ENCODE data around the gene ZDHHC19. TPM values are rescaled to one million over a fixed set of nuclear protein-coding genes. Genes with fewer than 3 reads are reported as not detected.
A peak's percentile ranks its signal among the peaks of the same experiment; 100 is the strongest.
"Not testable (repeated sequence)": the region's sequence is repeated elsewhere in the genome, so short reads cannot be mapped to it uniquely, and the experiment has no call there.

Gene ZDHHC19
- total RNA-seq, 1 donor from 2014 or later: not detected

- no peak for DNase-seq (ENCODE audit: low read depth)
Observed at GRCh38 chr3:196178993-196179379, 32.2 kb downstream of the ZDHHC19 start.

DNA sequence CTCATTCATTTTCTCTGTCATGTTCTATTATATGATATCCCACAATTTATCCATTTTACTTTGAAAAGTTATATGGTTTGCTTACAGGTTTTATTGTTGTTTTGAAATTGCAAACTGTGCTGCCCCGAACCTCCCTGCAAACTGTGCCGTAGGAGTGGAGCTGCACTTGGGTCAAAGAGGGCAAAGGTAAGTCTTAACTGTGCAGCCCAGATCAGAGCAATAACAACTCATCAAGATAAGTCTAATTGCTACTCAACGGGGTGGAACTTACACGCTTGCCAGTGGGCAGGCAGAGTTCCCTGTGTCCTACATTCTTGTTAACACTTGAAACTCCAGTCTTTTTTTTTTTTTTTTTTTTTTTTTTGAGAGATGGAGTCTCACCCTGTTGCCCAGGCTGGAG, 33.2 kb downstream of the ZDHHC19 start:
- no peak for DNase-seq (ENCODE audit: low read depth)

GRCh38 chr3:196177567-196177966, 33.6 kb downstream of the ZDHHC19 start:
- DNase-seq (ENCODE audit: low read depth): no peak

DNA sequence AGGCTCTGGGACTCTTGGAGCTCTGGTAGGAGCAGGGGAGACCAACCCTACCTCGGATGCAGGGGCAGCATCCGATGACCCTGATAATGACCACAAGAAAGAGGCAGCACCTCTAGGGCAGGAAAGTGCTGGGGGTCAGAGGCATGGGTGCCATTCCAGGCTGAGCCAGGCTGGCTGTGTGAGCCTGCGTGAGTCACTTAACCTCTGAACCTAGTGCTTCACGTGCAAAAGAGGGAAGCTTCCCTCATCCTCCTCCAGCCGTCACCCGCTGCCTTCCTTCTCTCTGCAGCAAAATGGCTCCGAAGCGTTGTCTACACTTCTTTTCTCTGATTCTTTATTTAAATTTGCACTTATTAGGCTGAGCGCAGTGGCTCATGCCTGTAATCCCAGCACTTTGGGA, 35.5 kb downstream of the ZDHHC19 start:
- DNase-seq (ENCODE audit: low read depth): no peak

DNA sequence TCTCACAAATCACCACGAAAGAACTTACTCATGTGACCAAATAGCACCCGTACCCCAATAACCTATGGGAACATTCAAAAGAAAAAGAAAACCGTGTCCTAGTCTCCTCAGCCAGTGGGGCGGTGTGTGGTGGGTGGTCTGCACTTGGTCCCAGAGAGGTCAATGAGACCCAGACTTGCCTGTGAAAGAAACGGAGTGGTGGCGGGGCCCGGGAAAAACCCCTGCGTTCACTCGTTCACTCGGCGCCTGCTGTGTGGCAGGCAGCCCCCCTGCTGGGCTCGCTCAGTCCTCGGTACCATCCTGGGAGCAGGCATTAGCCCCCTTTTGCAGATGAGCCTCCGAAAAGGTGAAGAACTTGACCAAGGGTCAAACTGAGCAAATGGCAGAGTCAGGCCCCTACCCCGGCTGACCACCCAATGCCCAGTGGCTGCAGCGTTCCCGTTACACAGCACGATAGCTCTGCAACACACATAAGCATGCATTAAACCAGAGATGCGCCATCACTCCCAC, 36.0 kb downstream of the ZDHHC19 start:
- no peak for DNase-seq (ENCODE audit: low read depth)

GRCh38 chr3:196174652-196175051, 36.5 kb downstream of the ZDHHC19 start:
- no peak for DNase-seq (ENCODE audit: low read depth)

- DNase-seq (ENCODE audit: low read depth): not testable (repeated sequence)
Observed at GRCh38 chr3:196170296-196170695, 40.9 kb downstream of the ZDHHC19 start.

DNA sequence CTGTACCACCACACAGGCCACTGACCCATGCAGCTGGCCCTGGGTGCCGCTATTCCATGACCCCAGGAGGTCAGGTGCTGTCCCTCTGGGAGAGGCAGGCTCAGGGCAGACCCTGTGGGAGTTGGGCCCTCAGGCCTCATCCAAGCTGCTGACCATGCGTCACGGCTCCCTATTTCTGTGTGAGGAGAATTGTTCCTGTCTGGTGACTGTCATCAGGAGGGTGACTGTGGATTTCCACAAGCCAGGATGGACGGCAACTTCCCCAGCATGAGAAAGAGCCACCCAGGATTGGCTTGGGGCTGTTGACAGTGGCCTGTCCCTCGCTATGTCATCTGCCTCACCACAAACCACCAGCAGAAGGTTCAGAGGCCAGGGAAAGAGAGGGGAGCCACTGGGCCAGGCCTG, 41.4 kb downstream of the ZDHHC19 start:
- DNase-seq (ENCODE audit: low read depth): no peak

- no peak for DNase-seq (ENCODE audit: low read depth)
Observed at GRCh38 chr3:196168808-196169391, 42.3 kb downstream of the ZDHHC19 start.

- no peak for DNase-seq (ENCODE audit: low read depth)
Observed at GRCh38 chr3:196166741-196167140, 44.5 kb downstream of the ZDHHC19 start.

DNA sequence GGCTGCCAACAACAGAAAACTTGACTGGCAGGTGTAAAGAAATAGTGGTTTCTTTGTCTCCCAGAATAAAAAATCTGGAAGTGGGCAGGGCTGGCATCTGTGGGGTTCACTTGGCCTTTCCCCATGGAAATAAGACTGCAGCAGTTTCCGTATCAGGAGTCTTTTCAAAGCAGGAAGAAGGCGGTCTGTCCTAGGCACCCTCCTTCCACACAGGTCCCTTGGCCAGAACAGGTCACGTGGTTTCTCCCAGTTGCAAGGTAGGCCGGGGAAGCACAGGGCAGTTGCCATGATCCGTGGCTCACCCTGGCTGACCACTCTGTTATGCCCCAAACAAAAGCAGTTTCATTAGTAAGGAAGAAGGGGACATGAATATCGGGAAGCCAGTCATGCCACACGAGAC, 45.4 kb downstream of the ZDHHC19 start:
- DNase-seq (ENCODE audit: low read depth): no peak

DNA sequence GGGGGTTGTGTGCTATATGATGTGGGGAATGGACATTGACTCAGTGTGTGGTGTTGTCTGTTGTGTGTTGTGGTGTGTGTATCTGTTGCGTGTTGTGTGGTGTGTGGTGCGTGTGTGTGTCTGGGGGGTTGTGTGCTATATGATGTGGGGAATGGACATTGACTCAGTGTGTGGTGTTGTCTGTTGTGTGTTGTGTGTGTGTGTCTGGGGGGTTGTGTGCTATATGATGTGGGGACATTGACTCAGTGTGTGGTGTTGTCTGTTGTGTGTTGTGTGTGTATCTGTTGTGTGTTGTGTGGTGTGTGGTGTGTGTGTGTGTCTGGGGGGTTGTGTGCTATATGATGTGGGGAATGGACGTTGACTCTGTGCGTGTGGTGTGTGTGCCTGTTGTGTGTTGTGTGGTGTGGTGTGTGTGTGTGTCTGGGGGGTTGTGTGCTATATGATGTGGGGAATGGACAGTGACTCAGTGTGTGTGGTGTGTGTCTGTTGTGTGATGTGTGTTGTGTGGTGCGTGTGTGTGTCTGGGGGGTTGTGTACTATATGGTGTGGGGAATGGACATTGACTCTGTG, 46.1 kb downstream of the ZDHHC19 start:
- not testable (repeated sequence) for DNase-seq (ENCODE audit: low read depth)

DNA sequence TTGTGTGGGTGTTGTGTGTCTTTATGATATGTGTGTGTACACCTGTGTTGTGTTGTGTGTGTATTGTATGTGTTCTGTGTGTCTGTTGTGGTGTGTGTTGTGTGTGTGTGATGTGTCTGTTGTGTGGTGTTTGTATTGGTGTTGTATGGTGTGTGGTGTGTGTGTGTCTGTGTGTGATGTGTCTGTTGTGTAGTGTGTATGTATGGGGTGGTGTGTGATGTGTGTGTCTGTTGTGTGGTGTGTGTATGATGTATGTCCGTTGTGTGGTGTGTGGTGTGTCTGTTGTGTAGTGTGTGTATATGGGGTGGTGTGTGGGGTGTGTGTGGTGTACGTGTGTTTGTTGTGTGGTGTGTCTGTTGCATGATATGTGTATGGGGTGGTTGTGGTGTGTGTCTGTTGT, 46.6 kb downstream of the ZDHHC19 start:
- no peak for DNase-seq (ENCODE audit: low read depth)

DNA sequence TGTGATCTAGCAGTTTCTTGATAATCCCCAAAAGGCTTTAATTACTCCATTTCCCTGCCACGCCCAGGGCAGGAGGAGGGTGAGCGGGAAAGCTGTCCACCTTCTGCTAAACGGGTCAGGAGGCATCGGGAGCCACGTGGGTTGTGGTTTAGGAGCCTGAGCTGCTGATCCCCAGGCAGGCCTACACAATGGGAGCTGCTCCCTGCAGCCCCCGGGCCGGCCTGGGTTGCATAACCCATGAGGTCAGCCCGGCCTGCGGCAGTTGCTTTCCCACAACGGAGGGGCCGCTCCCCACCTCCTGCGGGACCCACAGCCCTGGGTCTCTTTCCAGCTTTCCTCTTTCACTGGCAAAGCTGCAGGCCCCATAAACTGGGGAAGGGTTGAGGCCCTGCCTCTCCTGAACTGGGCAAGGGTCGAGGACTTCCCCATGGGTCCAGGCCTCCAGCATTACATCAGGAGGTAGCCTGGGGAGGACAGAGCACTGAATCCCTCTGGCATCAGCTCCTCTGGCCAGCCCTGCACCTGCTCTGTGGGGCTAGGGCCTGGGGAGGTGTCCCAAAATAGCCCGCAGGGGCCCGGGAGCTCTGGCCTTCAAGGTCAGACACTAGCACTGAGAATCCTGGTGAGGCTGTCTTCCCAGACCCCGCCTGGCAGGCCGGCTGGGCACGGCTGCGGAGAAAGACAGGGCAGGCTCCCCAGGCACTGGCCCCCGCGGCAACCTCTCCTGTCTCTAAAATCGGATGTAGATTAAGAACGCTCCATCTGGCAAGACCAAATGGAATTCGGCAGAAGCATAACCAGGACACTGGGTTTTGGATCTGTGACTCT, 47.3 kb downstream of the ZDHHC19 start:
- DNase-seq (ENCODE audit: low read depth): no peak

DNA sequence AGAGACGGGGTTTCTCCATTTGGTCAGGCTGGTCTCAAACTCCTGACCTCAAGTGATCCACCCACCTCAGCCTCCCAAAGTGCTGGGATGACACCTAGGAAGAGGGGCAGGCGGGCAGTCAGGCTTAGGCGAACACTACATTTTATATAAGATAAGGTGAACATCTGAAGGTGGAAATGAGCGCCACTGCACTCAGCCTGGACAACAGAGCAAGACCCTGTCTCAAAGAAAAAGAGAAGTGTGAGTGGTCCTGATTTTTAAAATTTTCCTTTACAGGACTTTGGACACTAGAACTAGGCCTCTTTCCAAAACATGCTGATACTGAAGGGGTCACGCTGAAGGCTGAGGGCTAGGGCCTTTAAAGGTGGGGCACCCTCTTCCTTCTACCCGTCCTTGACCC, 48.0 kb downstream of the ZDHHC19 start:
- no peak for DNase-seq (ENCODE audit: low read depth)

DNA sequence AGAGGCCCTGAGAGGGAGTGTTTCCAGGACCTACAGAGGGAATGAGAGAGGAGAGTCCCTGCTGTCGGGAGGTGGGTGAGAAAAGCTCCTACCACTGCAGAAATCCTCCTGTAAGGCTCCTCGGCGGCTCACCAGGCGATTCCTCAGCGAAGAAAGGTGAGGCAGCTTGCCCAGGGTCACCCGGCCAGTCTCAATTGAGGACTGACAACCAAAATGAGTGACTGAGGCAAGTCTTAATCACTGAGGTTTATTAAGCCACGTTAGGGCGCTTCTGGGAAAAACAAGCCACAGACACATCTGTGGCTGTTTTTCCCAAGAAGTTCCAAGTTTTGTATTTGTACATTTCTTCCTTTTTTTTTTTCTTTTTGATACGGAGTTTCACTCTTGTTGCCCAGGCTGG, 48.5 kb downstream of the ZDHHC19 start:
- DNase-seq (ENCODE audit: low read depth): no peak

DNA sequence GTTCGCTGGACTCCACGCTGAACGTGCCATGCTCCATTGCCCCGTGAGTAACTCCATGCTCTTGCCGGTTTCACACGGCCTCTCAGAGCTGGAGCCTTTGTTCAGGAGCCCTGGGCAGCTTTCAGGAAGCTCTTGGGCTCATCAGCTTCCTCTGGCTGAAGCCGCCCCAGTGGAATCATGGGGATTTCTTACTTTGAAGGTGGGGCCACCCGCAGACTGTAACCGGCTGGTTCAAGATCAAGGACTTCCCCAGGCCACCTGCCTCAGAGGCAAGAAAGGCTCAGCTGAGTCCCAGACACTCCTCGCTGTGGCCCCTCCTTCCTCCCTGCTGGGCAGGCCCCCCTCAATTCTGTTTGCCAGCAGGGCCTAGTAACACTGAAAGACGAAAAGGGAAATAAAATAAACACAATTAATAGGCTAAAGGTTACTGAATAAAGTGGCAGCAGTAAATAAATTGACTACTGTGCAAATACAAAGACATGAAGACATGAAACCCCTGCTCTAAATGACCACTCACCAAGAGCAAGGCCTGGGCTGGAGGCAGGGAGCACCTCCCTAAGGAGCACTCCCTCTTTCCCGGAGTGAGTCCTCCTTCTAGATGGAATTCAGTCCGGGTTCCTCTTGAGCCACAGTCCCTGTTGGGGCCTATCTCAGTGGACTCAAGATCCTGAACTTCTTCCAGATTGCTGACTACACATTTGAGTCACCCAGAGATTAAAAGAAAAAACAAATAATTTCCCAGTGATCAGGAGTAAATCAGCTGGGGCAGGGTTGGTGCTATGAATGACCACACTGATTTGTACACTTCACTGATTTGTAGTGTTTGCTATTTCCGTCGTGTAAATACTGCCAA, 51.0 kb downstream of the ZDHHC19 start:
- DNase-seq (ENCODE audit: low read depth): peak; percentile 90

DNA sequence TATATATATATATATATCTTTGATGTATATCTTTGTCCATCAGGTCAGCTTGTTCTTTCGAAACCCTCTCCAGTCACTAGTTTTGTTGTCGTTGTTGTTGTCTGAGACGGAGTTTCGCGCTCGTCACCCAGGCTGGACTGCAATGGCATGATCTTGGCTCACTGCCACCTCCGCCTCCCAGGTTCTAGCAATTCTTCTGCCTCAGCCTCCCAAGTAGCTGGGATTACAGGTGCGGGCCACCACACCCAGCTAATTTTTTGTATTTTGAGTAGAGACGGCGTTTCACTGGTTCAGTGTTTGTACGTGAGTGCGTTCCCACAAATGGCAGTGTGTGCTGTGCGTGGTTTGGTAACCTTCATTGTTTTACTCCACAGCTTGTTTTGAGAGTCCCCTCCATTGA, 51.7 kb downstream of the ZDHHC19 start:
- no peak for DNase-seq (ENCODE audit: low read depth)

- no peak for DNase-seq (ENCODE audit: low read depth)
Observed at GRCh38 chr3:196156160-196156559, 55.0 kb downstream of the ZDHHC19 start.

GRCh38 chr3:196150481-196150880, 60.7 kb downstream of the ZDHHC19 start:
- DNase-seq (ENCODE audit: low read depth): no peak

GRCh38 chr3:196149831-196150301, 61.3 kb downstream of the ZDHHC19 start:
- DNase-seq (ENCODE audit: low read depth): no peak

DNA sequence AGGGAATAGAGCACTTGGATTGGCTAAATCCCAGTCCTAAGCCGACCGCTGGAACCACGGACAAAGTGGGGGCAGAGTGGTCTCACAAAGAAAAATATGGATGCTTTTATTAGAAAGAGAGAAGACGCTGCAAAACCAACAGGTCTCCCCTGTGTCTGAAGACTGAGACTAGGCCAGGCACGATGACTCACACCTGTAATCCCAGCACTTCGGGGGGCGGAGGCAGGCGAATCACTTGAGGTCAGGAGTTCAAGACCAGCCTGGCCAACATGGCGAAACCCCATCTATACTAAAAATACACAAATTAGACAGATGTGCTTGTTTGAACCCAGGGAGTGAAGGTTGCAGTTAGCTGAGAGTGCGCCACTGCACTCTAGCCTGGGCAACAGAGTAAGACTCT, 61.8 kb downstream of the ZDHHC19 start:
- no peak for DNase-seq (ENCODE audit: low read depth)
